NCI-H2227 (cell line): ENCODE measurements around the gene ABLIM2.

Experiments used
- DNase-seq: peaks from one replicate; lab custom pipeline; 2025; ENCODE audit not compliant: unreplicated experiment; lab: John Stamatoyannopoulos, UW

The ABLIM2 gene

GRCh38 chr4:7968262-7968896, 190.2 kb downstream of the ABLIM2 start:
- DNase-seq = no peak

- no peak for DNase-seq
Observed at GRCh38 chr4:7967501-7968261, 190.9 kb downstream of the ABLIM2 start.

- DNase-seq = no peak
Observed at GRCh38 chr4:7967063-7967440, 191.6 kb downstream of the ABLIM2 start.

- no peak for DNase-seq
Observed at GRCh38 chr4:7966281-7967062, 192.1 kb downstream of the ABLIM2 start.

GRCh38 chr4:7964890-7965662, 193.5 kb downstream of the ABLIM2 start:
- DNase-seq = no peak

GRCh38 chr4:7964459-7964858, 194.2 kb downstream of the ABLIM2 start:
- no peak for DNase-seq

- no peak for DNase-seq
Observed at GRCh38 chr4:7963691-7964090, 194.9 kb downstream of the ABLIM2 start.

GRCh38 chr4:7962609-7963508, 195.8 kb downstream of the ABLIM2 start:
- DNase-seq = no peak

- DNase-seq = no peak
Observed at GRCh38 chr4:7960790-7961655, 197.6 kb downstream of the ABLIM2 start.

GRCh38 chr4:7960017-7960789, 198.4 kb downstream of the ABLIM2 start:
- no peak for DNase-seq

GRCh38 chr4:7959078-7959477, 199.5 kb downstream of the ABLIM2 start:
- DNase-seq = no peak

GRCh38 chr4:7956934-7957656, 201.5 kb downstream of the ABLIM2 start:
- no peak for DNase-seq

- DNase-seq = no peak
Observed at GRCh38 chr4:7956270-7956808, 202.3 kb downstream of the ABLIM2 start.

- DNase-seq = no peak
Observed at GRCh38 chr4:7955393-7955792, 203.2 kb downstream of the ABLIM2 start.

GRCh38 chr4:7952615-7953014, 206.0 kb downstream of the ABLIM2 start:
- no peak for DNase-seq

- DNase-seq = no peak
Observed at GRCh38 chr4:7950301-7951092, 208.1 kb downstream of the ABLIM2 start.

GRCh38 chr4:7949759-7950158, 208.9 kb downstream of the ABLIM2 start:
- DNase-seq = no peak
